Heart left ventricle (tissue), 13 donors: ENCODE measurements around the gene PPP1R7.

Source experiments
- CTCF ChIP-seq, 12 donors: fragments of 200-600 bp; sonication (generic) in 4 of 12; IDR thresholded peaks; one replicate each; pipeline versions ENCODE4 v1.5.0 to v1.8.0; 2018 to 2022; ENCODE audit warnings: antibody characterized with exemption in 12 of 12, mild to moderate bottlenecking in 5 of 12
- POLR2A ChIP-seq, 2 donors: fragments of 450-650 bp; IDR thresholded peaks; one replicate each; pipeline ENCODE4 v1.6.1; 2017; ENCODE audit warnings: antibody characterized with exemption in 2 of 2, mild to moderate bottlenecking in 2 of 2, moderate library complexity in 2 of 2
- donor health status: ischemic (EF 13 %, LVEDD 7.1; RV severe dilation, severe dysfunction).
- donor health status: DM: no; HTN: yes; CAD: no.
- donor health status: DM: no; HTN: no; CAD: no.
- donor health status: ischemic (EF 25% LVEDD 6.9; RV normal size, moderate dysfunction).
- donor health status: ischemic (EF 25% LVEDD 5.7; RV mildly dilated, moderate dysfunction).
- donor health status: ischemic (EF 35%, LVEDD 5.7; RV mildly dilated, moderate dysfunction).
- donor health status: nonischemic (EF 11% LVEDD 7.7; RV severe dilation, severe dysfunction).
- donor health status: DM: yes; HTN: yes; CAD: no.
- donor health status: PGD.
- donor health status: ischemic (EF 29% LVEDD 5.4; RV normal size, mild dysfunction).
- donor health status: nonischemic (EF 23%, LVEDD 6.1; RV moderate dilation, normal function).

- TF ChIP-seq POLR2A (IDR thresholded peaks at IDR 0.05) (no peak), CTCF (IDR thresholded peaks at IDR 0.05) (no peak)
Observed at GRCh38 chr2:241131531-241131930, 18.7 kb upstream of the PPP1R7 start.
